ENCODE measurements around the gene TULP4. TPM values are rescaled to one million over a fixed set of nuclear protein-coding genes. Genes with fewer than 3 reads are reported as not detected.
A peak's percentile ranks its signal among the peaks of the same experiment; 100 is the strongest.

The TULP4 gene
- total RNA-seq, 1 donor from 2014 or later: 117 TPM

- no peak for DNase-seq (ENCODE audit: low spot score)
- H3K4me3 Mint-ChIP-seq (ENCODE audit: unreplicated experiment): no peak overlapping the region
- peaks cover under 1% of the 10 kb centered on the region for H3K4me1 Mint-ChIP-seq (ENCODE audit: unreplicated experiment)
- H3K27me3 Mint-ChIP-seq (ENCODE audit: unreplicated experiment): no peaks in the 10 kb centered on the region
- no peaks in the 10 kb centered on the region for H3K9me3 Mint-ChIP-seq (ENCODE audit: unreplicated experiment)
- no peak for TF ChIP-seq CTCF (IDR thresholded peaks at IDR 0.05; ENCODE audit: unreplicated experiment)
- no peaks in the 10 kb centered on the region for H3K36me3 Mint-ChIP-seq (ENCODE audit: low read depth, unreplicated experiment)
- H3K27ac Mint-ChIP-seq (ENCODE audit: unreplicated experiment): no peak overlapping the region
Observed at GRCh38 chr6:158361068-158361467, 48.8 kb downstream of the TULP4 start.

- Mint-ChIP-seq H3K27me3 (ENCODE audit: unreplicated experiment) (no peaks in the 10 kb centered on the region), H3K4me1 (ENCODE audit: unreplicated experiment) (peaks cover 11% of the 10 kb centered on the region), H3K36me3 (ENCODE audit: low read depth, unreplicated experiment) (peaks cover 4% of the 10 kb centered on the region), H3K4me3 (ENCODE audit: unreplicated experiment) (no peak overlapping the region), H3K9me3 (ENCODE audit: unreplicated experiment) (no peaks in the 10 kb centered on the region), H3K27ac (ENCODE audit: unreplicated experiment) (no peak overlapping the region)
- no peak for TF ChIP-seq CTCF (IDR thresholded peaks at IDR 0.05; ENCODE audit: unreplicated experiment)
- DNase-seq (ENCODE audit: low spot score): no peak
Observed at GRCh38 chr6:158361961-158362669, 49.9 kb downstream of the TULP4 start.

- no peak for DNase-seq (ENCODE audit: low spot score)
- Mint-ChIP-seq H3K9me3 (ENCODE audit: unreplicated experiment) (no peaks in the 10 kb centered on the region), H3K4me1 (ENCODE audit: unreplicated experiment) (peaks cover 16% of the 10 kb centered on the region), H3K4me3 (ENCODE audit: unreplicated experiment) (peak overlapping the region; percentile 13), H3K36me3 (ENCODE audit: low read depth, unreplicated experiment) (peaks cover 4% of the 10 kb centered on the region), H3K27me3 (ENCODE audit: unreplicated experiment) (peaks cover 2% of the 10 kb centered on the region), H3K27ac (ENCODE audit: unreplicated experiment) (peak overlapping the region; percentile 50)
- TF ChIP-seq CTCF (IDR thresholded peaks at IDR 0.05; ENCODE audit: unreplicated experiment): no peak
Observed at GRCh38 chr6:158366363-158366762, 54.1 kb downstream of the TULP4 start.

- peaks cover 4% of the 10 kb centered on the region for H3K36me3 Mint-ChIP-seq (ENCODE audit: low read depth, unreplicated experiment)
Observed at GRCh38 chr6:158367816-158368215, 55.6 kb downstream of the TULP4 start.

More at GRCh38 chr6:158367816-158368215, 55.6 kb downstream of the TULP4 start:
- no peak overlapping the region for H3K27ac Mint-ChIP-seq (ENCODE audit: unreplicated experiment)
- peaks cover 26% of the 10 kb centered on the region for H3K4me1 Mint-ChIP-seq (ENCODE audit: unreplicated experiment)
- TF ChIP-seq CTCF (IDR thresholded peaks at IDR 0.05; ENCODE audit: unreplicated experiment): no peak
- no peak for DNase-seq (ENCODE audit: low spot score)
- H3K27me3 Mint-ChIP-seq (ENCODE audit: unreplicated experiment): peaks cover 2% of the 10 kb centered on the region
- H3K4me3 Mint-ChIP-seq (ENCODE audit: unreplicated experiment): no peak overlapping the region
- H3K9me3 Mint-ChIP-seq (ENCODE audit: unreplicated experiment): no peaks in the 10 kb centered on the region
